NOMO-1 treated with dmso at 0.1 percent for 144 hours (cell line): ENCODE data around the gene CLASRP.
A peak's percentile ranks its signal among the peaks of the same experiment; 100 is the strongest.

Source experiments
- DNase-seq: peaks from one replicate; lab custom pipeline; 2025; ENCODE audit not compliant: unreplicated experiment; lab: John Stamatoyannopoulos, UW

CLASRP gene

DNA sequence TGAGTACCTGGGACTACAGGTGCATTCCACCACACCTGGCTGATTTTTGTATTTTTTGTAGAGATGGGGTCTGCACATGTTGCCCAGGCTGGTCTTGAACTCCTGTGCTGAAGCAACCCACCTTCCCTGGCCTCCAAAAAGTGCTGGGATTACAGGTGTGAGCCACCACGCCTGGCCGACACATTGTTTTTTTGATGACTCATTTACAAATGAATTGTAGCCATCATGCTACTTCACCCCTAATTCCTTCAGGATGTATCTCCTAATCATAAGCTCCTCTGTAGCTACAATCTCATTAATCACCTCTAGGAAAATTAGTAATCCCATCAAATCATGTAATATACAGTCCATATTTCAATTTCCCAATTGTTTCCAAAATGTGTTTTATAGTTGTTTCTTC is 19.7 kb upstream of the CLASRP start:
- DNase-seq: no peak

DNA sequence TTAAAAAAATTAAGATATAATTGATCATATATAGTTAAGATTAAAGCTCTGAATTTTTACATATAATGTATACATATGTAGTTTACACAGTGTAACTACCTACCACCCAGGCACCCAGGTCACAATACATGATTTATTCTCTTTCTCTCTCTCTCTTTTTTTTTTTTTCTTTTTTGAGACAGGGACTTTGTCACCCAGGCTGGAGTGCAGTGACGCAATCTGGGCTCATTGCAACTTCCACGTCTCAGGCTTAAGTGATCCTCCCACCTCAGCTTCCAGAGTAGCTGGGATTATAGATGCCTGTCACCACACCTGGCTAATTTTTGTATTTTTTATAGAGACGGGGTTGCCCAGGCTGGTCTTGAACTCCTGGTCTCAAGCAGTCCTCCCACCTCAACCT is 18.8 kb upstream of the CLASRP start:
- no peak for DNase-seq

DNA sequence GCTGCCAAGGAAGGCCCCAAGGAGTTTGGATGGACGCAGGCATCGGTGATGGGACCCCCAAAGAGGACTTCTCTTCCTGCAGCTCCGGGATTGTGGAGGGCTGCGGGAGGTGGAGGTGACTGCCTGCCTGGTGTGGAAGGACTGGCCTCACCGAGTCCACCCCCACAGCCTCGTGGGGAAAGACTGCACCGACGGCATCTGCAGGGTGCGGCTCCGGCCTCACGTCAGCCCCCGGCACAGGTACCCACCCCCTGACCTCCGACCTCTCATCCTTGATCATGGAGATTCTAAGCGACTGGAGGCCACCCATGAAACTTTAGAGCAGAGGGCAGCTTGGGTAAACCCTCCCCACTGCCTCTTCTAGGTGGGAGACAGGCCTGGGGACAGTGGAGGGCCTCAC is 16.9 kb upstream of the CLASRP start:
- no peak for DNase-seq

DNA sequence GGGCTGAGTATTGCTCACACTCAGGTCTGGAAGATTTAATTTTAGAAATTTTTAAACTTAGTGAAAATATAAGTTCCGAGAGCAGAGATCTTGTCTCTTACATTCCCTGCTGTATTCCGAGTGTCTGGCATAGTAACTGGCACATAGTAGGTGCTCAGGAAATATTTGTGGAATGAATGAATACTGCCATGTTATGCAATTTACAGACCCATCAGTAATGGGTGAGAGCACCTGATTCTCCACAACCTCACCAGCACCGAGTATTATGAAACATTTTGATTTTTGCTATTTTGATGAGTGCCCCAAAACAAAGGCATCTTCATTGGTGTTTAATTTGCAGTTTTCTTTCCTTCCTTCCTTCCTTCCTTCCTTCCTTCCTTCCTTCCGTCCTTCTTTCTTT is 15.8 kb upstream of the CLASRP start:
- no peak for DNase-seq

DNA sequence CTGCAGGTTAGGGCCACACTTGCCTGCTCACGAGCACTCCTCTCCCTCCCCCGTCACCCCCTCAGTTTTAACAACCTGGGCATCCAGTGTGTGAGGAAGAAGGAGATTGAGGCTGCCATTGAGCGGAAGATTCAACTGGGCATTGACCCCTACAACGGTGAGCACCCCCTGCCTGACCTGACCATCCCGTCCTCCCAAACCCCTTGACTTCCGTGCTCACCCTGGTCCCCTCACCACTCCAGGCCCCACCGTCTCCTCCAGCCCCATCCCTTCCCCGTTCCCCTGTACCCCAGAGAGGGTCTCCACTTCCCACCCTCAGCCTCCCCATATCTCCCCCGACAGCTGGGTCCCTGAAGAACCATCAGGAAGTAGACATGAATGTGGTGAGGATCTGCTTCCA is 13.6 kb upstream of the CLASRP start:
- no peak for DNase-seq

DNA sequence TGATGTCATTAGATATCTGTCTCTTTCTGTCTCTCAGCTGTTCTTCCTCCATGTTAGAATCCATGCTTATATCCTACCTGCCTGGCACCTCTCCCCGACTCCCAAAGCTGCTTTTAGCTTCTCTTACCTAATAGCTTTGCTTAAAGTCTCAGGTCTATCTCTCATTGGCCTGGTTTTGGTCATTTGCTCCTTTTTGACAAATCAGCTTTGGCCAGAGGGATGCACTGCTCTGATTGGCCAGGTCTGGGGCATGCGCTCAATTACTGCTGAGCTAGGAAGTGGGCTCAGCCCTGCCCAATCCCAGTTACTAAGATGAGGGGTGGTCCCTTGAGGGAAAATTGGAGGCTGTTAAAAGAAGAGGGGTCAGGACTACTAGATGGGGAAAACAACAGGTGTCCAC is 11.5 kb upstream of the CLASRP start:
- DNase-seq: no peak

DNA sequence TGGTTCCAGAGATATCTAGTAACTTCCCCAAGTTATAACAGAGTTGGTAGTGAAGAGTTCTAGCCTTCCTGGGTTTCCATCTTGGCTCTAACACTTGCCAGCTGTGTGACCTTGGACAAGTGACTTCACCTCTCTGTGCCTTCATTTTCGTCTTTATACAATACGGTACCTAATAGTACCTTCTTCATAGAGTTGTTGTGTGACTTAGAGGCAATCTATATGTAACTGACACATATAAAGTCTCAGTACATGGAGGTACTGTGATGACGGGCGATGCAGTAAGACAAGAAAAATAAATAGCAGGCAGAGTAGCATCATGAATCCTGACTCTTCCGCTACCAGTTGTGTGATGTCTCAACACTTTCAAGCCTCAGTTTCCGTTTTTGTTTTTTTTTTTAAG is 8.0 kb upstream of the CLASRP start:
- no peak for DNase-seq

DNA sequence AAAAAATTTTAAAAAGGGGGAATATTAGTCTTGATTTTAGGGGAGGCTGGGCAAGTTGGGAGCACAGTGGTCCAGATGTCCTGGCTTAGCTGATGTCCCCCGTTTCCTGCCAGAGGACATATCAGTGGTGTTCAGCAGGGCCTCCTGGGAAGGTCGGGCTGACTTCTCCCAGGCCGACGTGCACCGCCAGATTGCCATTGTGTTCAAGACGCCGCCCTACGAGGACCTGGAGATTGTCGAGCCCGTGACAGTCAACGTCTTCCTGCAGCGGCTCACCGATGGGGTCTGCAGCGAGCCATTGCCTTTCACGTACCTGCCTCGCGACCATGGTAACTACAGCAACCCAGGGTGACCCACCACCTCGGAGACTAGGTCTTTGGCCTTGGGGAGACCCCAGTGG is 6.4 kb upstream of the CLASRP start:
- no peak for DNase-seq

DNA sequence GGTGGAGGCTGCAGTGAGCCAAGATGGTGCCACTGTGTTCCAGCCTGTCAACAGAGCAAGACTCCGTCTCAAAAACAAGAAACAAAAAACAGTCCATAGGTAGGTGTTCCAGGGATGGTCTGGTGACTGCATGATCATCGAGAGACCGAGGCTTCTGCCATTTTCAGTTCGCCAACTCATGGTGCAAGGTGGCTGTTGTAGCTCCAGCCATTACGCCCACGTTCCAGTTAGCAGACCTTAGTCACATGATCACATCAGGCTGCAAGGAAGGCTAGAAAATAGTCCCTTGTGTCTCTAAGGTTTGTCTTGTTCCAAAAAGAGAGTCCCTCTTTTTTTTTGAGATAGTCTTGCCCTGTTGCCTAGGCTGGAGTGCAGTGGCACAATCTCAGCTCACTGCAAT is 3.1 kb upstream of the CLASRP start:
- no peak for DNase-seq

DNA sequence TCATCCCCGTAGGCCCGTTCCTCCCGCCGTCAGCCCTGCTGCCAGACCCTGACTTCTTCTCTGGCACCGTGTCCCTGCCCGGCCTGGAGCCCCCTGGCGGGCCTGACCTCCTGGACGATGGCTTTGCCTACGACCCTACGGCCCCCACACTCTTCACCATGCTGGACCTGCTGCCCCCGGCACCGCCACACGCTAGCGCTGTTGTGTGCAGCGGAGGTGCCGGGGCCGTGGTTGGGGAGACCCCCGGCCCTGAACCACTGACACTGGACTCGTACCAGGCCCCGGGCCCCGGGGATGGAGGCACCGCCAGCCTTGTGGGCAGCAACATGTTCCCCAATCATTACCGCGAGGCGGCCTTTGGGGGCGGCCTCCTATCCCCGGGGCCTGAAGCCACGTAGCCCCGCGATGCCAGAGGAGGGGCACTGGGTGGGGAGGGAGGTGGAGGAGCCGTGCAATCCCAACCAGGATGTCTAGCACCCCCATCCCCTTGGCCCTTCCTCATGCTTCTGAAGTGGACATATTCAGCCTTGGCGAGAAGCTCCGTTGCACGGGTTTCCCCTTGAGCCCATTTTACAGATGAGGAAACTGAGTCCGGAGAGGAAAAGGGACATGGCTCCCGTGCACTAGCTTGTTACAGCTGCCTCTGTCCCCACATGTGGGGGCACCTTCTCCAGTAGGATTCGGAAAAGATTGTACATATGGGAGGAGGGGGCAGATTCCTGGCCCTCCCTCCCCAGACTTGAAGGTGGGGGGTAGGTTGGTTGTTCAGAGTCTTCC is 1.3 kb upstream of the CLASRP start:
- DNase-seq: no peak

DNA sequence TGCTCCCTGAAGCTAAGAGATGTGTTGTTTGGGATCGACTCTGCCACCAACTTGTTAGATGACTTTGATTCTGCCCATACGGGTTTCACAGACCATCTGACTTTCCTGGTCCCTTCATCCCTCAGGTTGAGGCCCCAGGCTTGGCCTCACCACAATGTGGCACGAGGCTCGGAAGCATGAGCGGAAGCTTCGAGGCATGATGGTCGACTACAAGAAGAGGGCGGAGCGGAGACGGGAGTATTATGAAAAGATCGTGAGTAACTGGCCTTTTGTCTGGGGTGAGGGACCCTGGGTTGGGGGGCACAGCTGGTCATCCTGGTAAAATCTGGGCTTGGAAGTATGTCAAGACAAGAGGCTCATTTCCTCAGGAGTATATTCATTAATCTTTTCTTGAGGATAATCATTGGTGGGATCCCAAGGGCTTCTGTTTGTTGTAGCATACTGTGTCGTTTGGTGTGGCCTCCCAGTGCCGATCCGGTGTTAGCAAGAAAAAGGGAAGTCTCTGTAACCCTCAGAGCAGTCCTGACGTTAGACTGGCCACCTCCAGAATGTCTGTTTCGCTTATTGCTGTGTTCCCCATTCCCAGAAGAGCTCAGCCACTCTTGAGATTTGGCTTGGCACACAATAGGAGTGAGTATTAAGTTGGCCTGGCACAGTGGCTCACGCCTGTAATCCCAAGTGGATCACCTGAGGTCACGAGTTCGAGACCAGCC is 1.4 kb downstream of the CLASRP start:
- DNase-seq: peak; percentile 48

DNA sequence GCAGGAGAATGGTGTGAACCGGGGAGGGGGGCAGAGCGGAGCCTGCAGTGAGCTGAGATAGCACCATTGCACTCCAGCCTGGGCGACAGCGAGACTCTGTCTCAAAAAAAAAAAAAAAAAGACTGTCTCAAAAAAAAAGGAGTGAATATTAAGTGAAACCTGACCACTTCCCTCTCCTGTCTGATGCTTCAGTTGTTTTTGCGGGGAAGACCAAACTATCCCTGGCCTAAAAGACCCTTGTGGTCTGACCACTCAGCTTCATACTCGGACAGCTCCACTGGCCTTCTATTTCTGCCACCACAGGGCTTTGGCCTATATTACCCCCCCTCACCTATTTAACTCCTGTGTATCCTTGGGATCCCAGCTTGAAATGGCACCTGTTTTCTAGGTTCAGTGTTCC is 2.3 kb downstream of the CLASRP start:
- DNase-seq: no peak

DNA sequence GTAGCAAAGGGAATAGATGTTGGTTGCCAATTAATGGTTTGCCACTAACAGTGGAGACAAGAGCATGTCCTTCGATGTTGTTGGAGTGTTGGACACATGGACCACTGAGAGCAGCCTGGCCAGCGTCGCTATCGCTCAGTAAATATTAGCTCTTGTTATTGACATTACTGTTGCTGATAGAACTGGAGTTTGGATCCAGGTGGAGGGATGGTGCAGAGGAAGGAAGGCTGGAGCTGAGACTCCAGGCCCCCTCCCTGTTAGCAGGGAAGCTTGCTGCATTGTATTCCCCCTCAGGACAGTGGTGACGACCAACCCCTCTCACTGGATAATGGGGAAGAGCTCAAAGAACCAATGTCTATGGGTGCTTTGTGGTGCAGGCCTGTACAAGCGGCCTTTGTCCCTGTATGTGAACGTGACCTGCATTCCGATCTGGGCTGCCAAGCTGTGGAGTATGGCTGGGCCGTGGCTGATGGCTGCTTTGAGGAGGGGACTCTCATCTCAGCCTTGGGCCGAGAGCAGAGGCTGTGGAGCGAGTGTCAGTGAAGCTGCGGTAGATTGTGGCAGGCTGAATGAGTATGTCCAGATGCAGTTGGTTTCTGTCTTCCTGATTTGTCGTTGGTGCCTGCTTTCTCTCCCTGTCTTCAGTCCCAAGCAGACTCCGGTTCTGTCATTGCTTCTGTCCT is 7.0 kb downstream of the CLASRP start:
- DNase-seq: no peak

DNA sequence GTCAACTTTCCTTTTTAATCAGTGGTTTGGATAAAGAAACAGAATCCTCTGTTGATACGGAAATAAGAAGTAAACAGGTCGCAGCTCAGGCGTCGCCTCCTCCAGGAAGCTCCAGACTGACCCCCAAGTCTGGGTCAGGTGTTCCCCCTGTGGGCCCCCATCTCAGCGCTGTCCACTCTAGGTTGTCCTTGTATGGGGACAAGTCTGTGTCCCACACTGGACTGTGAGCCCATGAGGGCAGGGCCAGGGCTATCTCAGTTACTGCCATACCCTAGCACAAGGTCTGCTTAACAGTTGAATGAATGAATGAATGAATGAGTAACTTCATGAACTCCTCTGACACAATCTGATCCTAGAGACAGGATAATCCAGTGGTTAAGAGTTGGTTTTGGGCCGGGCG is 7.5 kb downstream of the CLASRP start:
- no peak for DNase-seq

DNA sequence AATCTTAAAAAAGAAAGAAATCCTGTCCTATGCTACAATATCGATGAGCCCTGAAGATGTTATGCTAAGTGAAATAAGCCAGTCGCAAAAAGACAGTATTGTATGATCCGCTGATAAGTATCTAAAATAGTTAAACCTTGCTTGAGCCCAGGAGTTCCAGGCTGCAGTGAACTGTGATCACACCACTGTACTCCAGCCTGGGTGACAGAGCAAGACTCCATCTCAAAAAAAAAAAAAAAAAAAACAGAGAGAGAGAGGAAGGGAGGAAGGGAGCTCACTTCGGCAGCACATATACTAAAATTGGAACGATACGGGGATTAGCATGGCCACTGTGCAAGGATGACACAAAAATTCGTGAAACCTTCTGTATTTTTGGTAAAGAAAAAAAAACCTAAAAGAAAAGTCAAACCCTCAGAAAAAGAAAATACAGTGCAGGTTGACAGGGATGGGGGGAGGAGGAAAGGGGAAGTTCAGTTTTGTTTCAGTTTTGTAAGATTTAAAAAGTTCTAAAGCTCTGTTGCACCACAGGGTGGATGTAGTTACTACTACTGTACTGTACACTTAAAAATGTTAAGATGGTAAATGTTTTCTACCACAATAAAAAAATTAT is 8.4 kb downstream of the CLASRP start:
- peak; percentile 70 for DNase-seq

DNA sequence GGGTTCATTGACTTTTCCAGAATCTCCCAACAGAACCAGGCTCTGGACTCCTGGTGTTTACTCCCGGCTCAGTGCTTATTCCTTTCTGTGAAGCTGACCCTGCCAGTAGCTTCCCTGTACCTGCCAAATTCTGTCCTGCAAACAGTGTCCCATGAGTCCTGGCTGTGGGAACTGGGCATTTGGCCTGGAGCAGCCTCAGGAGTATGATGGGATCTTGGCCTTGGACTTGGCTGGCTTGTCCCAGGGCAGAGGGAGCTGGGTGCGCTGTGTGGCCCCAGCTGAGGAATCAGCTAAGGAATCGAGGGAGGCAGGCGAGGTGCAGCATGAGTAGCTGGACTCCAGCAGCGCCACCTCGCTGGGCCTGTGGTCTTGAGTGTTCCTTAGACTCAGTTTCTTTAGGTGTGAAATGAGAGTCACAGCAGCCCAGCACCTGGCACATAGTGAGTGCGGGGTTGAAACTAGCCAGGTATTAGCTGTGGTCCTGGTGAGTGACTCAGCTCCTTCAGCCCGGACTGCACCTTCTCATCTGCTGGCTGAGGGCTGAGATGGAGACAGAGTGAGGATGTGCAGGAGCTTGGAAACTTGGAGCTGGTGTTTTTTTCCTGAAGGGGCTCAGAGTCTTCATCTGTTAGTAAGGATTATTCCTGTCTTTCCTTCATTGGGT is 10.4 kb downstream of the CLASRP start:
- DNase-seq: no peak

DNA sequence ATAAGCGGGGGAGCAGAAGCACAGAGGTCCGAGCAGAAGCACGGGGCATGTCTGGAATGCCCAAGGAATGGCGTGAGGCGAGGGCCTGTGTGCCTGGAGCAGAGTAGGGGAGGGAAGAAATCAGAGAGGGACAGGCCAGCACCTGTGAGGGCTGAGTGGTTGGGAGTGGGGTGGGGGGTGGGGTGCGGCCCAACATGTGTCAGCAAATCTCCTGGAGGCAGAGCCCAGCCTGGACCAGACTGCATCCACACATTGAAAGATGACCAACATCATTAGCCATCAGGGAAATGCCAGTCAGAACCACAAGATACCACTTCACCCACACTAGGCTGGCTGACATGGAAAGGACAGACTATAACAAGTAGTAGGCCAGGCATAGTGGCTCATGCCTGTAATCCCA is 11.2 kb downstream of the CLASRP start:
- DNase-seq: no peak

DNA sequence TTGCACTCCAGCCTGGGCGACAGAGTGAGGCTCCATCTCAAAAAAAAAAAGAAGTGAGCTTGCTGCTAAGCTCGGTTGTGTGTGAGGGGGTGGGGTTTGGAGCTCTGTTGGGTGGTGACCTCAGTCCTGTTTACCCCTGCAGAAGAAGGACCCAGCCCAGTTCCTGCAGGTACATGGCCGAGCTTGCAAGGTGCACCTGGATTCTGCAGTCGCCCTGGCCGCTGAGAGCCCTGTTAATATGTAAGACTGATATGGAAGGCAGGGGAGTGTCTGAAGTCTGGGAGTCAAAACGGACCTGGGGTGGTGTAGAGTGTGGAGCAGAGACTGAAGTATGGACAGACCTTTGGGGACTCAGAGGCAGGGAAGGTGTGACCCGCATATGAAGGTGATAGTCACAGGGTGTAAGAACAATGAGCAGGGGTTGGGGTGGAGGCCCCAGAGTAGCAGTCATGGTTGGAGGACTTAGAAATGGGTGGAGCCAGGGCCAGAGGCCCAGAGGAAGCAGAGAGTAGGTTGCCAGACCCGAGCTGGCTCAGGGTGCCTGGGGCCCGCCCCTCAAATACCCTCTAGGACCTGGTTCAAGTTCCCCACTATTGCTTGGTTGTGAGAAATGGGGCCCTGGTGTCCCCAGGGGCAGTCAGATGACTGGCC is 13.2 kb downstream of the CLASRP start:
- no peak for DNase-seq

DNA sequence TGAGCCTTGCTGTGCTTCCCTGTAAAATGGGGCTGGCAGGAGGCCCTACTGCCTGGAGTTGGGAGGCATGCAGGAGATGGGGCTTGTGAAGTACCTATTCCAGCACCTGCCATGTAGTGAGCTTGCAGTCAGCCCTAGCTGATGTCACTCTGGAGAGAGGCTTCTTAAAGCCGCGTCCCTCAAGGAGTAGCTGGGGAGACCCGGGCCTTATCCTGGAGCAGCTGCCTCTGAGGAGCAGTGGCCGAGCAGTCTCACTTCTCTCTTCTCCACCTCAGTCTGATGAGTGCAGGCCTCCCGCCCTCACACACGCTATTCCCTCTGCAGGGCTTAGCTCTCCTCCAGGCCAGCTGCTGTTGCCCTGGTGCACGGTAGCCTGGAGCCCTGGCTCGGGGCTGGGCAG is 18.0 kb downstream of the CLASRP start:
- DNase-seq: no peak

DNA sequence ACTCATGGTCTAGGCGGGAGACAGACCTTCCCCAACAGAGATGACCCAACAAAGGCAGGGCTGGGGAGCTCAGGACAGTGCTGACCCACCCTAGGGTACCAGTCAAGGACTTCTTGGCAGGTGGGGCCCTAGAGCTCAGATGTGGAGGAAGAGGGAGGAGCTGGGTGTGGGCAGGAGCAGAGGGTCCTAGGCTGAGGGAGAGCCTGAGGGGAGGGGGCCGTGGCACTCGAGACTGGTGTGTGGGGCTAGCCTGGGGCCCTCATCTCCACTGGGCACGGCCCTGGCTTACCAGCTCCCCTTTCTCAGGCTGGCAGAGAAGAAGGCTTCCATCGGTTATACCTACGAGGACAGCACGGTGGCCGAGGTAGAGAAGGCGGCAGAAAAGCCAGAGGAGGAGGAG is 18.6 kb downstream of the CLASRP start:
- DNase-seq: no peak

DNA sequence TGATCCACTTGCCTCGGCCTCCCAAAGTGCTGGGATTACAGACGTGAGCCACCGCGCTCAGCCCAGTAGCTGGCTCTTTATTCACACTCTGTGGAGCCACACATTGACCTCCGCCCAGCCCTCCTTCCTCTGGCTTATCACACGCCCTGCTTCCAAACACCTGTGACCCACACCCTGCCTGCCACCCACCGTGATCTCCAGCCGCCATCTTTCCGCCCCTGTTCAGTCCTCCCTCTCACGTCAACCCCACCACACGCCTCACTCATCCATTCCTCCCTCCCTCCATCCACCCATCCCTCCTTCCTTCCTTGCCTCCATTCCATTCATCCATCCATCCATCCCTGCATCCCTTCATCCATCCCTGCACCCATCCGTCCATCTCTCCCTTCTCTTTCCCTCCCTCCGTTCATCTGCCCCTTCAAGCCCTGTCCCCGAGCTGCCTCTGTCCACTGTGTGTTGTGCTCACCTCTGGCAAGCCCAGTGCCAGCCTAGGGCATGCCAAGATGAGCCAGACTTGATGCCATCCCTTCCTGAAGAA is 19.8 kb downstream of the CLASRP start:
- no peak for DNase-seq
